HG03045 (cell line): ENCODE data around the gene CHCHD10.

Experiments
- ATAC-seq: cut with Tn5 transposase; IDR thresholded peaks from one replicate; pipeline ENCODE4 v1.9.1; 2021; ENCODE audit warnings: mild to moderate bottlenecking, moderate library complexity; ENCODE audit not compliant: unreplicated experiment

The CHCHD10 gene

DNA sequence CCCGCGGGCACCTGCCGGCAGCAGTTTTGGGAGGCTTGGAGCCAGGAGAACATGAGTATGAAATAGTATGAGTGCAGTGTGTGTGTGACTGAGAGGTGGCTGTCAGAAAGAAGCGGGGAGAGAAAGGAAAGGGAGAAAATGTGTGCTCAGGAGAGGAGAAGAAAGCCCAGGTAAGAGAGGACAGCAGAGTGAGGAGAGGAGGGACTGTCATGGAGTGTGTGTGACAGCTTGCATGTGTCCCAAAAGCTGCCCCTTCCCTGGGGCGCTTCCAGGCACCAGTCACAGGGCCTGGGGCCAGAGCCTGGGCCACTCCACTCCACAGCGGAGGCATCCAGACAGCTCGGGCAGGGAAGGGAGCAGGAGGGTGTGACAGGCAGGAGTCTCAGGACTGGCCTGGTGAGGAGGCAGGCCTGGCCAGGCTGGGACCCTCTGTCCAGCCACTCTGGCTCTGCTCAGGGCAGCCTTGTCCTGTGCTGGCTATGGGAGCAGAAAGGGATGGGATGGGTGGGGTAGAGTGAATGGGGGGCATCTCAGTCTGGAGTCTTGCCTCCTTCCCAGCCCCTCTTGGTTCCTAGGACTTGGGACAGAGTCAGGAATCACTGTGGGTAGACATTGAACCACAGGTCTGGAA is 5.8 kb upstream of the CHCHD10 start:
- no peak for ATAC-seq

- no peak for ATAC-seq
Observed at GRCh38 chr22:23772649-23773473, 5.1 kb upstream of the CHCHD10 start, which contains the start of gene MMP11. Gene MMP11, plus strand, starts transcription at chr22:23772849. Its CDS starts 22 bp downstream, at chr22:23772871.

- no peak for ATAC-seq
Observed at GRCh38 chr22:23772315-23772648, 4.5 kb upstream of the CHCHD10 start.

DNA sequence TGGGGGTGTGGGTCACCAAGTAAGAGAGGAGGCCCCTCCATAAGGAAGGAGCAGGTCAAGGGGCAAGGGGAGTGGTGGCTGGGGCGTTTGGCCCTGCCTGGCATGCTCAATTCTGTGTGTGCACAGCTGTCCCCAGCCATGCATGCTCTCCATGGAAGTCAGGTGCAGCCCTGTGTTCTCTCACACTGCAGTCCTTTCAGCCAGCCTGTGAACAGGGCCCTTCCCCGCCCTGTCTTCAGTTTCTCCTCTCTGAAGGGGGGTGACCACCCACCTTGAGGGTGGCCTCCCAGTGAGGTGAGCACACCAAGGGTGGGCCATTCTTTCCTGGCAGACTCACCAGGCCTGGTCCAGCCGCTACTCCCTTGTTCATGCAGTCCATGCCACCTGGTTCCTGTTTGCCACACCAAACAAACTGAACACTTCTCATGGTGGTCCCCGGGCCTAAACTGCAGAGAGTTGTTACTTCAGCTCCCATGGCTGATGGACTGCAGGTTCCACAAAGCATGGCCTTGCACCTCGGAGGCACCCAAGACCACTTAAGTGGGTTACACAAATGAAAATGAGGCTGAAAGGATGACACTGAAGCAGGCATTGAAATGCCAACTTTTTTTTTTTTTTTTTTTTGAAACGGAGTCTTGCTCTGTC is 1.7 kb upstream of the CHCHD10 start:
- no peak for ATAC-seq

- no peak for ATAC-seq
Observed at GRCh38 chr22:23767303-23767672, 484 bp downstream of the CHCHD10 start.

DNA sequence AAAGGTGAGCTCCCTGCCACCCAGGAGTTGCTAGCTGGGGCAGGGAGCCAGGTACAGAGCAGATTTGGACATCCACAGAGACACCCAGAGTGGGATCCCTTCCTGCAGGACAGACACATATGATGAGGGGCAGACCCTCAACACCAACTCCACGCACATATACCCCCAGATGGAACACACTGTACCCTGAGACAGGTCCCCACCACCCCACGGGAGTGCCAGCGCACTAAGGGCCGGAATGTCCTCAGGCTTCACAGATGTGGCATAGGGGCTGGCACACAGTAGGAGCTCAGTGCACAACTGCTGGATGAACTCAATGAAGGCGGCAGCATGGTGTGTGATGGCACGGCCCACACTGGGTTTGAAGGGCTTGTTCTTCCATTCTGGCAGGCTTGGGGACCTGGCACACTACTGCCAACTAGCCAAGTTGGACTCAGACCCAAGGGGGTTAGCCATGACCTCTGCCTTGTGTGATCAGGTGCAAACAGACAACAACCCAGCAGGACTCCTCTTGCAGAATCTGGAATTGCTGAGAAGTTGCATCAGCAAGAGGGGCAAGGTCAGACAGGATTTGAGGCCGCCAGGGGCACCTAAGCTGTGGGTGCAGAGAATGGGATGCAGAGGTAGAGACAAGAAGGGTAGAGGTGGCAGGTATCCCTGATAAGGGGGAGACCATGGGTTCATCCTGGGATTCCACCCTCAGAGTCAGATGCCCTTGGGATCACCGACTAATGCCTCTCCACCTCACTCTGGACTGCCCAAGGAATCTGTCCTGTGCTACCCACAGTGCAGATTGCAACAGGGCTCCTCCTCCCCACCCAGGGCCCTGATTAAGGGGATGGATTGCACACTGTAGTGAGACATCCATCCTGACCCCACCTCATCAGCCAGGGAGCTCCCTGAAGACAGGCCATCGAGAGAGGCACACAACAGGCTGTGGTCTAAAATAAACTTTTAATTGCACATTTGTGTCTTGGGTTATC is 2.6 kb downstream of the CHCHD10 start:
- ATAC-seq: no peak

GRCh38 chr22:23763954-23764353 is 3.8 kb downstream of the CHCHD10 start:
- ATAC-seq: no peak

GRCh38 chr22:23763579-23763945 is 4.2 kb downstream of the CHCHD10 start:
- no peak for ATAC-seq

GRCh38 chr22:23762842-23763578 is 4.8 kb downstream of the CHCHD10 start, which contains the start of gene C22orf15:
Gene C22orf15, plus strand, starts transcription at chr22:23762990. Its CDS starts 317 bp downstream, at chr22:23763307.
- ATAC-seq: no peak

GRCh38 chr22:23760056-23760455 is 7.7 kb downstream of the CHCHD10 start:
- no peak for ATAC-seq

GRCh38 chr22:23759566-23759965 is 8.2 kb downstream of the CHCHD10 start:
- no peak for ATAC-seq

DNA sequence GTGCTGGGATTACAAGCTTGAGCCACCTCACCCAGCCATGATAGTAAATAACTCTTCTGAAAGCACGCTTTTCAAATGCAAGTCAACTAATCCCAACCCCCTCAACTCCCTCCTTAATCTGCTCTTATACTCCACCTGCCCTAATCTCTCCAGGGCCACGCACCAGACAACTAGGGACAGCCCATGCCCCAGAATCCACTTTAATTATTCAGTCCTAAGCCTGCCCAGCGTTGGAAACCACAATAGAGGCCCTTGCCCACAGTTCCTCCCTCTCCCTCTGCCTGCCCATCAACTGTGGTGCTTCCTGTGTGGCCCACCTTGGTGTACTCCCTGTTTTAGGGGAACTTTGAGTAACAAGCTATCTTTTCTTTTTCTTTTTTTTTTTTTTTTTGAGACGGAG is 10.9 kb downstream of the CHCHD10 start:
- no peak for ATAC-seq

DNA sequence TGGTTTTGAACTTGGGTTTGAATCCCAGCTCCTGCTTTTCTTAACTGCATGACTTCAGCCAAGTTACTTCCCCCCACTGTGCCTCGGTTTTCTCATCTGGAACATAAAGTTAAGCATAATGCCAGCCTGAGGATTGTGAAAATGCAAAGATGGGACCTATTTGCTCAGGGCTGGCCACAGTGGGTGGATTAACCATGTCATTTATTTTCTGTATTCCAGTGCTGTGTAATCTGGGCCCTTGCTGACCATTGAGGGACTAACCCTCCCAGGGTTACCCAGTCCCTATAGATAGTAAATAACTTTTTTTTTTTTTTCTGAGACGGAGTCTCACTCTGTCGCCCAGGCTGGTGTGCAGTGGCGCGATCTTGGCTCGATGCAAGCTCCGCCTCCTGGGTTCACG is 12.1 kb downstream of the CHCHD10 start:
- no peak for ATAC-seq

DNA sequence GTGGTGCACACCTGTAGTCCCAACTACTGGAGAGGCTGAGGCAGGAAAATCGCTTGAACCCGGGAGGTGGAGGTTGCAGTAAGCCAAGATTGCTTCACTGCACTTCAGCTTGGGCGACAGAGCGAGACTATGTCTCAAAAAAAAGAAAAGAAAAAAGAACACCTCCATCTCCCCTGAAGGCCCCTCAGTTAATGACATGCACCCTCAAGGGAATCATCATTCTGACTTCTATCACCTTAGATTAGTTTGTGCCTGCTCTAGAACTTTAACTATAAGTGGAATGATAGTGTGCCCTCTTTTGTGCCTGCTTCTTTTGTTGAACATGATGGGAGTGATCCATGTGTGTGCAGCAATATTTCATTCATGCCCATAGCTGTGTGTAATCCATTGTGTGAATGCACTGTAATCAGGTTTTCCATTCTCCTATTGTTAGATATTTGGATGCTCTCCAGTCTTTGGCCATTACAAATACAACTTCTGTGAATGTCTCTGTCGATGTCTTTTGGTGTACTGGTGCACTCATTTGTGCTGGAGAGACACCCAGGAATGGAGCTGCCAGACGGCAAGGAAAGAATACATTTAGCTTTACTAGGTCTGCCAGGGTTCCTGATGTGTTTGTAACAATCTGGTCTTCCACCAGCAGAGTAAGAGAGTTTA is 12.7 kb downstream of the CHCHD10 start:
- ATAC-seq: no peak

DNA sequence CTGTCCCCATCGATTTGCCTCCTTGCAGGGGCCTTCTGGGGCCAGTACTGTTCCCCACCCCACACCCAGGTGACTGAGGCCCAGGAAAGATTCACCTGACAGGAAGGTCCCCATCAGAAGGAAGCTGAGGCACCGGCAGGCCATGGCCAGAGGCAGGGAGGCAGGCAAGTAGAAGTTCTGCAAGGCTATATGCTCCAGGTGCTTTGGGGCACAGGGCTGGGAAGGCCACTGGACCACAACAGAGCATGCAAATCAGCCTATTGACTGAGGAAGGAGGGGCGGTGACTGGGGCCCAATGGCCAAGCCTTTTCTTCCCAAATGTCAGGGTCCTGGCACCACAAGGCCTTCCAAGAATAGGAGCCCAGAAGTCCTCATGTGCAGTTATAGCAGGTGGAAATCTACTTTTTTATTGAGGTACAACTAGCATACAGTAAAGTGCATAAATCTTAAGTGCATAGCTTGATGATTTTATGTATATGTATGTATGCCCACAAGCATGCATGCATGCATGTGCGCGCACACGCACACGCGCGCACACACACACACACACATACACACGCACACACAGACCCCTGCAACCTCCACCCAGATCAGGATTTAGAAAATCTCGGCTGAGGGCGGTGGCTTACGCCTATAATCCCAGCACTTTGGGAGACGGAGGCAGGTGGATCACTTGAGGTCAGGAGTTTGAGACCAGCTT is 13.4 kb downstream of the CHCHD10 start, which contains the start of gene VPREB3:
VPREB3 (minus strand) TSS at position 206 of the 700 bp plus-strand sequence; CDS start at position 144, 62 bp downstream.
- no peak for ATAC-seq

- no peak for ATAC-seq
Observed at GRCh38 chr22:23753385-23753784, 14.4 kb downstream of the CHCHD10 start.

DNA sequence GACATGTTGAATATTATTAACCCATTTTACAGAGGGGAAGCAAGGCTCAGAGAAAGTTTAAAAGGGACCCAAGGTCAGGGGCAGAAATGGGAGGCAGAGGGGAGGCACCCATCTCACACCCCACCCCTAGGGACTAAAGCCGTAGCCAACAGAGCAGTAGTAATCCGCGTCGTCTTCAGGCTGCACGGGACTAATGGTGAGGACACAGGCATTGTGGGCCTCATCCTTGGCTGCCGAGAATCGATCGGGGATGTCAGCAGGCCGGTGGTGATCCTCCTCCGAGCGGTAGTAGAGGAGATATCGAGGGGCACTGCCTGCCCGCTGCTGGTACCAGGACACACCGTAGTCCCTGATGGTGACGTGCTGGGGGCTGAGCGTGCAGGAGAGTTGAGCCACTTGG is 15.0 kb downstream of the CHCHD10 start:
- no peak for ATAC-seq

- no peak for ATAC-seq
Observed at GRCh38 chr22:23752090-23752691, 15.6 kb downstream of the CHCHD10 start.
